B cell (primary cell): Measurements from ENCODE around the gene CTLA4. TPM values are rescaled to one million over a fixed set of nuclear protein-coding genes. Genes with fewer than 3 reads are reported as not detected.

Experiments used
- ATAC-seq: fragments of 200-7000 bp; cut with Tn5 transposase; one replicate; pipeline ENCODE4 v1.10.0; 2021; ENCODE audit warnings: low read depth, mild to moderate bottlenecking, moderate number of reproducible peaks, moderate library complexity
- CTCF ChIA-PET: fragments of 350-600 bp; sonication (Branson Sonifier 250); formaldehyde crosslinking; loops from one replicate; lab custom pipeline; 2021; ENCODE audit warnings: antibody characterized with exemption, inconsistent platforms; lab: Charles Lee
- POLR2A ChIA-PET: fragments of 350-600 bp; sonication (Branson Sonifier 250); formaldehyde crosslinking; loops from one replicate; lab custom pipeline; 2021; ENCODE audit warnings: antibody characterized with exemption; lab: Charles Lee
- DNase-seq: peaks from one replicate; pipeline ENCODE4 v3.0.0; 2013
- H2AFZ ChIP-seq: 2 replicates; pipeline ENCODE4 v1.6.1; 2012; ENCODE audit warnings: mild to moderate bottlenecking, low read depth, low read length; ENCODE audit not compliant: insufficient read depth, poor library complexity, severe bottlenecking
- H3K27ac ChIP-seq, 2 donors: 1 replicate in 1 of 2; 2 replicates in 1 of 2; pipeline ENCODE4 v1.5.1; 2012 to 2013; ENCODE audit warnings: low read length in 2 of 2, mild to moderate bottlenecking in 2 of 2, moderate library complexity in 1 of 2
- H3K27me3 ChIP-seq, 4 experiments: fragments of 200-600 bp in 1 of 4; sonication (generic) in 1 of 4; replicated peaks in 1 of 4; 1 replicate in 2 of 4; 2 replicates in 2 of 4; pipeline versions ENCODE4 v1.6.1 to v1.7.0; 2013 to 2016; ENCODE audit warnings: low read length in 3 of 4, mild to moderate bottlenecking in 2 of 4, mixed read lengths in 1 of 4, moderate library complexity in 1 of 4; ENCODE audit not compliant: insufficient read depth in 4 of 4, control insufficient read depth in 3 of 4; ENCODE audit errors: control extremely low read depth in 1 of 4
- H3K36me3 ChIP-seq, 2 experiments: replicated peaks in 1 of 2; 1 replicate in 1 of 2; 2 replicates in 1 of 2; pipeline versions ENCODE4 v1.6.1 to v1.7.1; 2013; ENCODE audit warnings: low read length in 1 of 2; ENCODE audit not compliant: insufficient read depth in 2 of 2, control insufficient read depth in 1 of 2; ENCODE audit errors: control extremely low read depth in 1 of 2, extremely low read depth in 1 of 2
- H3K4me1 ChIP-seq, 2 donors: fragments of 200-600 bp in 1 of 2; sonication (generic) in 1 of 2; 1 replicate in 1 of 2; 2 replicates in 1 of 2; pipeline versions ENCODE4 v1.5.1 to v1.6.1; 2013 to 2017; ENCODE audit warnings: low read length in 2 of 2; ENCODE audit not compliant: control insufficient read depth in 2 of 2, insufficient read depth in 2 of 2
- H3K4me2 ChIP-seq: replicated peaks from 2 replicates; pipeline ENCODE3; 2012; ENCODE audit warnings: mild to moderate bottlenecking, low read depth, low read length; ENCODE audit not compliant: poor library complexity, severe bottlenecking
- H3K4me3 ChIP-seq, 5 experiments: fragments of 200-600 bp in 1 of 5; sonication (generic) in 1 of 5; 1 replicate in 3 of 5; 2 replicates in 2 of 5; pipeline versions ENCODE4 v1.5.1 to v1.7.0; 2011 to 2016; ENCODE audit warnings: low read length in 4 of 5, mild to moderate bottlenecking in 4 of 5, low read depth in 2 of 5, control low read depth in 1 of 5, moderate library complexity in 1 of 5; ENCODE audit not compliant: insufficient read depth in 1 of 5; ENCODE audit errors: control extremely low read depth in 1 of 5, extremely low read depth in 1 of 5
- H3K79me2 ChIP-seq: fragments of 200-600 bp; sonication (generic); one replicate; pipeline ENCODE4 v1.6.0; 2016; ENCODE audit warnings: low read length; ENCODE audit not compliant: control insufficient read depth, insufficient read depth
- H3K9ac ChIP-seq: fragments of 200-600 bp; sonication (generic); 2 replicates; pipeline ENCODE4 v1.6.1; 2017; ENCODE audit warnings: mild to moderate bottlenecking, low read length, moderate library complexity
- H3K9me3 ChIP-seq, 3 donors: one replicate each; pipeline versions ENCODE4 v1.6.1 to v1.7.1; 2013; ENCODE audit warnings: low read length in 2 of 3; ENCODE audit not compliant: control insufficient read depth in 2 of 3, insufficient read depth in 1 of 3; ENCODE audit errors: control extremely low read depth in 1 of 3
- H4K20me1 ChIP-seq: 2 replicates; pipeline ENCODE4 v1.6.0; 2012; ENCODE audit warnings: mild to moderate bottlenecking, low read length; ENCODE audit not compliant: insufficient read depth, control insufficient read depth, poor library complexity, severe bottlenecking
- H3K27ac Mint-ChIP-seq: one replicate; pipeline ENCODE4 v1.8.0; 2021; ENCODE audit warnings: mixed read lengths
- H3K27me3 Mint-ChIP-seq: one replicate; pipeline ENCODE4 v1.8.0; 2021; ENCODE audit warnings: mixed read lengths
- H3K4me1 Mint-ChIP-seq: one replicate; pipeline ENCODE4 v1.8.0; 2021; ENCODE audit warnings: mixed read lengths
- H3K4me3 Mint-ChIP-seq: one replicate; pipeline ENCODE4 v1.8.0; 2021; ENCODE audit warnings: mixed read lengths
- H3K9me3 Mint-ChIP-seq: one replicate; pipeline ENCODE4 v1.8.0; 2022; ENCODE audit warnings: mixed read lengths; ENCODE audit not compliant: insufficient read depth
- EZH2 ChIP-seq: IDR thresholded peaks from 2 replicates; pipeline ENCODE4 v1.6.1; 2012; ENCODE audit warnings: borderline replicate concordance, low read depth, mild to moderate bottlenecking, moderate library complexity, low read length; ENCODE audit not compliant: insufficient read depth, poor library complexity, severe bottlenecking
- WGBS: methylation state at CpG from one replicate; pipeline ENCODE4 v1.1.5; 2013; ENCODE audit warnings: missing lambda C conversion rate; ENCODE audit not compliant: insufficient coverage; 5-methylcytosine and 5-hydroxymethylcytosine counted together
- intact Hi-C: fragments of 100-400 bp; cut with micrococcal nuclease; formaldehyde crosslinking; loops from one replicate; pipeline ENCODE4 v1.10.0; 2022
- polyA plus RNA-seq: library from polyadenylated mRNA; depleted of rRNA; stranded (reverse); fragments of >200 nt; gene quantifications from 2 replicates; pipeline ENCODE4 v1.2.3, GENCODE V29; 2012
- total RNA-seq, 2 donors: library from RNA; stranded (reverse); fragments of 120-200 nt in 1 of 2; gene quantifications; 1 replicate in 1 of 2; 2 replicates in 1 of 2; pipeline versions ENCODE4 v1.2.3 to v1.2.4, GENCODE V29; 2013 to 2022
- TF ChIP-seq, protein P1 (sequence below): fragments of 200-600 bp; IDR thresholded peaks from one replicate; pipeline ENCODE4 v1.8.0; 2022; ENCODE audit warnings: antibody characterized with exemption, mild to moderate bottlenecking

CTLA4 gene
- total and polyA plus RNA-seq, 2 donors (not counting 1 experiment from before 2014, with no cell fraction given), result 0.30 TPM; not detected in 1

DNA sequence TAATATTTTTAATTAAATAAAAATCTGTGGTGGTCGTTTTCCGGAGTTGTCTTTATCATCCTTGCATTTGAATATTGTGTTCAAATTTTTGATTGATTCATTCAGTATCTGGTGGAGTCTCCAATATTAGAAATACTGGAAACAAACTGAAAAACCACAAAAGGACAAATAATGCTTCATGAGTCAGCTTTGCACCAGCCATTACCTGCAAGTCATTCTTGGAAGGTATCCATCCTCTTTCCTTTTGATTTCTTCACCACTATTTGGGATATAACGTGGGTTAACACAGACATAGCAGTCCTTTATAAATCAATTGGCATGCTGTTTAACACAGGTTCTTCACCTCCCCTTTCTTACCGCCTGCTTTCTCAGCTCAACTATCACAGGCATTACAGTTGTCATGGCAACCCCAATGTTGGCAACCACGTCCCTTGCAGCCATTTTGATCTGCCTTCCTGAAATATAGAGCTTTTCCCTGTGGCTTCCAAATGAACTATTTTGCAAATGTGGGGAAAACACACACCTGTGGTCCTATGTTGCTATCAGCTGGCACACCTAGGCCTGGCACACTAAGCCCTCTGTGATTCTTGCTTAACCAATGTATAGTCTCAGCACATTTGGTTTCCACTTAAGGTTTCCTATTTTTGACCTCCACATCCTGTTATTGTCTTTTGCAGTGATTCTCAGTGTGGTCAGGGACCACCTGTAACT, 6.5 kb downstream of the CTLA4 start:
- no peak for DNase-seq
- H3K9ac ChIP-seq, result no peak overlapping the region
- no peaks in the 10 kb centered on the region for H3K79me2 ChIP-seq
- peaks cover 0 to 7% (median 0%) of the 10 kb centered on the region in 4 experiments for H3K27me3 ChIP-seq
- Mint-ChIP-seq H3K27ac (no peak overlapping the region), H3K27me3 (peaks cover 30% of the 10 kb centered on the region), H3K4me1 (peaks cover 12% of the 10 kb centered on the region), H3K4me3 (no peak overlapping the region), H3K9me3 (no peaks in the 10 kb centered on the region)
- CTCF ChIA-PET, result no interaction called here
- no peak overlapping the region for H3K4me3 ChIP-seq
- no peak overlapping the region for H2AFZ ChIP-seq
- H3K4me2 ChIP-seq, result no peak overlapping the region
- H3K36me3 ChIP-seq, result no peaks in the 10 kb centered on the region
- H3K9me3 ChIP-seq, result no peaks in the 10 kb centered on the region
- POLR2A ChIA-PET, result no interaction called here
- intact Hi-C loops, result no loop called here
- no peak overlapping the region for H3K27ac ChIP-seq
- WGBS, result 88% methylated on average over 3 of the region's 5 CpGs
- TF ChIP-seq, protein P1, sequence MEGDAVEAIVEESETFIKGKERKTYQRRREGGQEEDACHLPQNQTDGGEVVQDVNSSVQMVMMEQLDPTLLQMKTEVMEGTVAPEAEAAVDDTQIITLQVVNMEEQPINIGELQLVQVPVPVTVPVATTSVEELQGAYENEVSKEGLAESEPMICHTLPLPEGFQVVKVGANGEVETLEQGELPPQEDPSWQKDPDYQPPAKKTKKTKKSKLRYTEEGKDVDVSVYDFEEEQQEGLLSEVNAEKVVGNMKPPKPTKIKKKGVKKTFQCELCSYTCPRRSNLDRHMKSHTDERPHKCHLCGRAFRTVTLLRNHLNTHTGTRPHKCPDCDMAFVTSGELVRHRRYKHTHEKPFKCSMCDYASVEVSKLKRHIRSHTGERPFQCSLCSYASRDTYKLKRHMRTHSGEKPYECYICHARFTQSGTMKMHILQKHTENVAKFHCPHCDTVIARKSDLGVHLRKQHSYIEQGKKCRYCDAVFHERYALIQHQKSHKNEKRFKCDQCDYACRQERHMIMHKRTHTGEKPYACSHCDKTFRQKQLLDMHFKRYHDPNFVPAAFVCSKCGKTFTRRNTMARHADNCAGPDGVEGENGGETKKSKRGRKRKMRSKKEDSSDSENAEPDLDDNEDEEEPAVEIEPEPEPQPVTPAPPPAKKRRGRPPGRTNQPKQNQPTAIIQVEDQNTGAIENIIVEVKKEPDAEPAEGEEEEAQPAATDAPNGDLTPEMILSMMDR, result no peak
- no peak for TF ChIP-seq EZH2
- no peak for ATAC-seq
- peaks cover 8 to 16% of the 10 kb centered on the region in 2 donors for H3K4me1 ChIP-seq
- H4K20me1 ChIP-seq, result no peaks in the 10 kb centered on the region

DNA sequence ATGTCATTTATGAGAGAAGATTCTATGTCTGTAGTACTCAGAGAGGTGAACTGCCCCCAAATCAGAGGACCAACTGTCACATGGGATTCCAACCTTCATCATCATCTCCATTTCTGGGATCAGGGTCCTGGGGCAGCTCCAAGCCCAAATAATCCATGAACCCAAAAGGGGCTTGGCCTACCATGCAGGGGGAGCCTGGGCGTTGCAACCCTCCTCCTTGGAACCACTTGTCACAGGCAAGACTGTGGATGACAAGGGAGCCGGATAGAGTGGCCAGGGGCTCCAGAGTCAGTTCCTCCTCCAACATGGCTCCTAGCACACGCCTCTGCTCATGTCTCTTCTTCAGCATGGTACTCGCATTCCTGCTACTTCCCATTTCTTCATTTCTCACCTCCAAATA, 7.9 kb downstream of the CTLA4 start:
- Mint-ChIP-seq H3K4me3 (no peak overlapping the region), H3K4me1 (peaks cover 12% of the 10 kb centered on the region), H3K27ac (no peak overlapping the region), H3K27me3 (peaks cover 30% of the 10 kb centered on the region), H3K9me3 (no peaks in the 10 kb centered on the region)
- POLR2A ChIA-PET, result no interaction called here
- Histone ChIP-seq H2AFZ (no peak overlapping the region), H3K79me2 (no peaks in the 10 kb centered on the region), H3K9me3 (no peaks in the 10 kb centered on the region), H3K9ac (no peak overlapping the region), H3K4me1 (peaks cover 8 to 16% of the 10 kb centered on the region in 2 donors), H3K27me3 (peaks cover 0 to 3% (median 0%) of the 10 kb centered on the region in 4 experiments), H4K20me1 (no peaks in the 10 kb centered on the region), H3K27ac (no peak overlapping the region), H3K36me3 (no peaks in the 10 kb centered on the region), H3K4me2 (no peak overlapping the region), H3K4me3 (no peak overlapping the region)
- no peak for TF ChIP-seq EZH2
- TF ChIP-seq, protein P1, result no peak
- ATAC-seq, result no peak
- intact Hi-C loops, result no loop called here
- CTCF ChIA-PET, result no interaction called here
- 94% methylated on average over 4 of the region's 4 CpGs for WGBS
- DNase-seq, result no peak
